HTR-8/SVneo (cell line): ENCODE measurements around the gene LNPEP.
"Not testable (repeated sequence)": the region's sequence is repeated elsewhere in the genome, so short reads cannot be mapped to it uniquely, and the experiment has no call there.

Experiments used
- DNase-seq: peaks from one replicate; pipeline ENCODE4 v3.0.0; 2011; ENCODE audit warnings: low spot score, mixed read lengths; ENCODE audit not compliant: insufficient read length
- FAIRE-seq: peaks from 2 replicates; lab custom pipeline; 2011; peaks lifted over from hg19 to GRCh38; lab: Jason Lieb, UNC

LNPEP gene

GRCh38 chr5:97084782-97085458 is 149.0 kb downstream of the LNPEP start:
- DNase-seq, FAIRE-seq: not testable (repeated sequence)

- FAIRE-seq (no peak), DNase-seq (no peak)
Observed at GRCh38 chr5:97085459-97086181, 149.7 kb downstream of the LNPEP start.
